IPS-15b (cell line): Measurements from ENCODE around the gene KATNBL1.
"Not testable (repeated sequence)": the region's sequence is repeated elsewhere in the genome, so short reads cannot be mapped to it uniquely, and the experiment has no call there.

ENCODE experiments used
- H3K27me3 ChIP-seq: one replicate; pipeline ENCODE4 v1.6.1; 2013; ENCODE audit warnings: low read length; ENCODE audit not compliant: control insufficient read depth, insufficient read depth
- H3K36me3 ChIP-seq: one replicate; pipeline ENCODE4 v1.6.1; 2013; ENCODE audit warnings: low read length; ENCODE audit not compliant: control insufficient read depth, insufficient read depth
- H3K4me1 ChIP-seq: one replicate; pipeline ENCODE4 v1.6.1; 2013; ENCODE audit warnings: mild to moderate bottlenecking, low read length; ENCODE audit not compliant: control insufficient read depth, insufficient read depth
- H3K4me3 ChIP-seq: one replicate; pipeline ENCODE4 v1.5.1; 2013; ENCODE audit warnings: low read depth, low read length
- H3K9ac ChIP-seq: one replicate; pipeline ENCODE4 v1.6.1; 2013; ENCODE audit warnings: low read depth, mild to moderate bottlenecking, low read length
- H3K9me3 ChIP-seq: one replicate; pipeline ENCODE4 v1.6.1; 2013; ENCODE audit warnings: mild to moderate bottlenecking, low read length; ENCODE audit not compliant: control insufficient read depth, insufficient read depth

The KATNBL1 gene

GRCh38 chr15:34132881-34133280, 77.0 kb downstream of the KATNBL1 start:
- no peak overlapping the region for H3K9ac ChIP-seq
- no peaks in the 10 kb centered on the region for H3K27me3 ChIP-seq
- no peaks in the 10 kb centered on the region for H3K36me3 ChIP-seq
- no peaks in the 10 kb centered on the region for H3K9me3 ChIP-seq
- H3K4me3 ChIP-seq = no peak overlapping the region
- H3K4me1 ChIP-seq = no peaks in the 10 kb centered on the region

DNA sequence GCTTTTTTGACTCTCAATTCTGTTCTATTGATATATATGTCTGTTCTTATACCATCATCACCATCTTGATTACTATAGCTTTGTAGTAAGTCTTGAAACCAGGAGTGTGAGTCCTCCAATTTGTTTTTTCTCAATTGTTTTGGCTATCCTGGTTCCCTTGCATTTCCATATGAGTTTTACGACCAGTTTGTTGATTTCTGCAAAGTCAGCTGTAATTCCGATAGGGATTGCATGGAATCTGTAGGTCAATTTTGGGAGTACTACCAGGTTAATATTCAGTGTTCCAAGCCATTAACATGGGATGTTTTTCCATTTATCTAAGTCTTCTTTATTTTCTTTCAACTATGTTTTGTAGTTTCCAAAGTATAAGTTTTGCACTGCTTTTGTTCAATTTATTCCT, 81.0 kb downstream of the KATNBL1 start:
- Histone ChIP-seq H3K36me3 (no peaks in the 10 kb centered on the region), H3K9ac (no peak overlapping the region), H3K4me3 (no peak overlapping the region), H3K4me1 (no peaks in the 10 kb centered on the region), H3K27me3 (no peaks in the 10 kb centered on the region), H3K9me3 (no peaks in the 10 kb centered on the region)

DNA sequence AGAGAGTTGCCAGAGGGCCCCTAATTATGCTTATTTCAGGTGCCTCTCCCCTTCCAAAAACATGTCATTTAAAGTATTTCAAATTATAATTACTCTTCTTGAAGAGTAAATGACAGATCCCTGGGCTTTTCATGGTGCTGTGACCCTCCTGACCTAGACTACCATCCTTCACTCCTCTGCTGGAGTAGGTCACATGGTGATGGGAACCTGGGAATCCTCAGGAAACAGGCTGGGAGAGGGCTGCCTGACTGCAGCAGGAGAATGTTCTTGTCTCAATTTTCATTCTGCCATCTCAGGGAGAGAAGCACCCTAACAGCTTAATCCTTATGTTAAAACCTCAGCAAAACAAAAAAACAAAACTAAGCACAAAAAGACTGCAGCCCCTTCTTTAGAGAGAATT, 83.4 kb downstream of the KATNBL1 start:
- Histone ChIP-seq H3K4me1 (no peaks in the 10 kb centered on the region), H3K27me3 (no peaks in the 10 kb centered on the region), H3K9ac (no peak overlapping the region), H3K36me3 (no peaks in the 10 kb centered on the region), H3K9me3 (no peaks in the 10 kb centered on the region), H3K4me3 (no peak overlapping the region)

DNA sequence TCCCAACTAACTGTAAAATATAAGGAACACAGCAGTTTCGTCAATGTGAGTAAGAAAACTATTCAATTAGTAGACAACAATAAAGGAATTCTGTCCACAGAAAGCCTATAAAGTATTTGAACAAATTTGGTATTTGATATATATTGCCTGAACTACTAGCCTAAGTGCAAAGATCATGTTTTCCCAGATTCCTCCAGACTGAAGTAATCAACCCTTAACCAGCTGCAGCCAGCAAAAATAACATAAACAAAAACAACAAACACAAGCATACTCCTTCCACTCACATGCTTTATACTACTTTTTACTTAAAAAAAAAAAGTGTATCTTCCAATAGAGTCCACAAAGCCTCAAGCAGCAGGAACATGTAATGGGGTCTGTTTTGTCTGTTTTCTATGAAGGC, 84.0 kb downstream of the KATNBL1 start:
- H3K9ac ChIP-seq = no peak overlapping the region
- H3K9me3 ChIP-seq = no peaks in the 10 kb centered on the region
- no peaks in the 10 kb centered on the region for H3K36me3 ChIP-seq
- H3K4me1 ChIP-seq = no peaks in the 10 kb centered on the region
- no peak overlapping the region for H3K4me3 ChIP-seq
- no peaks in the 10 kb centered on the region for H3K27me3 ChIP-seq

DNA sequence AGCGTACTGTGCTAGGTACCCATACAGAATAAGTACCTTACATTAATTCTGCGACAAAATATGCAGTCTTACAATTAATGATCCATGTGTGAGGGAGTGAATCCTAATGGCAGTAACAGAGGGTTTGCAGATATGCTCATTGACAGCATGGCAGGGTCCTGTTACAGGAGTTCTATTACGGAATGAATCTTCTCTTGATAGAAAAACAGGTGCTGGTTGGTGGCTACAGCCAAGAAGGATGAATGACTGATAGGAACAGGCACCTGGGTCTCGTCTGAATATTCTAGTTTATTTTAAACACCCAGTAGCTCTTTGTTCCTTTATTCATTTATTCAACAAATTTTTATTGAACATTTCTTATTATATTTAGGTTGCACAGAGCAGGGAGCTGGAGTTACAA, 85.2 kb downstream of the KATNBL1 start:
- no peaks in the 10 kb centered on the region for H3K4me1 ChIP-seq

GRCh38 chr15:34122771-34123183, 87.1 kb downstream of the KATNBL1 start:
- Histone ChIP-seq H3K36me3 (no peaks in the 10 kb centered on the region), H3K9ac (no peak overlapping the region), H3K4me3 (no peak overlapping the region), H3K9me3 (no peaks in the 10 kb centered on the region), H3K27me3 (no peaks in the 10 kb centered on the region), H3K4me1 (no peaks in the 10 kb centered on the region)

More for the DNA sequence above, 85.2 kb downstream of the KATNBL1 start:
- Histone ChIP-seq H3K9ac (no peak overlapping the region), H3K4me3 (no peak overlapping the region), H3K27me3 (no peaks in the 10 kb centered on the region), H3K36me3 (no peaks in the 10 kb centered on the region), H3K9me3 (no peaks in the 10 kb centered on the region)

GRCh38 chr15:34121786-34122185, 88.1 kb downstream of the KATNBL1 start:
- not testable (repeated sequence) for H3K4me3 ChIP-seq, H3K9me3 ChIP-seq, H3K27me3 ChIP-seq, H3K9ac ChIP-seq, H3K36me3 ChIP-seq, H3K4me1 ChIP-seq

GRCh38 chr15:34120420-34120819, 89.5 kb downstream of the KATNBL1 start:
- H3K27me3 ChIP-seq, H3K9ac ChIP-seq, H3K4me1 ChIP-seq, H3K36me3 ChIP-seq, H3K9me3 ChIP-seq, H3K4me3 ChIP-seq: not testable (repeated sequence)

- Histone ChIP-seq H3K36me3 (no peaks in the 10 kb centered on the region), H3K4me3 (no peak overlapping the region), H3K27me3 (no peaks in the 10 kb centered on the region), H3K9me3 (no peaks in the 10 kb centered on the region), H3K4me1 (no peaks in the 10 kb centered on the region), H3K9ac (no peak overlapping the region)
These were observed 90.6 kb downstream of the KATNBL1 start for GRCh38 chr15:34119291-34119690.

DNA sequence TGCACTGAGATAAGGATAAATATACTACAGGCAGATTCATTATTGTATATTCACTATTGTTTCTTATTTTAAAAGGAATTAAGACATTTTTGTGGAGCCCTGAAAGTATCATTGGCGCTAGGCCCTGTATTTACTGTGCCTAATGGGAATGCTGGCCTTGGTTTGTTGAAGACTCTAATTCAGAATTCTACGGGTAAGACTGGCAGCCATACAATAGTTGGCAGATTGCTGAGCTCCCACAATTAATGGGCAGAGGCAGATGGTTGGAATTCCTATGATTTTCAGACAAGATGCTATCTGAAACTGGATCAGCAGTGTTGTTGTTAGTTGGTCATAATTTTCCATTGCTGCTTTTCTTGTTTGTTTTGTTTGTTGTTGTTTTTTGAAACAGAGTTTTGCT, 93.3 kb downstream of the KATNBL1 start:
- H3K4me3 ChIP-seq = no peak overlapping the region
- no peak overlapping the region for H3K9ac ChIP-seq
- no peaks in the 10 kb centered on the region for H3K4me1 ChIP-seq

GRCh38 chr15:34114739-34115138, 95.2 kb downstream of the KATNBL1 start:
- Histone ChIP-seq H3K27me3 (no peaks in the 10 kb centered on the region), H3K36me3 (no peaks in the 10 kb centered on the region), H3K9me3 (no peaks in the 10 kb centered on the region), H3K4me3 (no peak overlapping the region), H3K4me1 (no peaks in the 10 kb centered on the region), H3K9ac (no peak overlapping the region)

More for the DNA sequence above, 93.3 kb downstream of the KATNBL1 start:
- no peaks in the 10 kb centered on the region for H3K27me3 ChIP-seq
- H3K36me3 ChIP-seq = no peaks in the 10 kb centered on the region
- no peaks in the 10 kb centered on the region for H3K9me3 ChIP-seq

DNA sequence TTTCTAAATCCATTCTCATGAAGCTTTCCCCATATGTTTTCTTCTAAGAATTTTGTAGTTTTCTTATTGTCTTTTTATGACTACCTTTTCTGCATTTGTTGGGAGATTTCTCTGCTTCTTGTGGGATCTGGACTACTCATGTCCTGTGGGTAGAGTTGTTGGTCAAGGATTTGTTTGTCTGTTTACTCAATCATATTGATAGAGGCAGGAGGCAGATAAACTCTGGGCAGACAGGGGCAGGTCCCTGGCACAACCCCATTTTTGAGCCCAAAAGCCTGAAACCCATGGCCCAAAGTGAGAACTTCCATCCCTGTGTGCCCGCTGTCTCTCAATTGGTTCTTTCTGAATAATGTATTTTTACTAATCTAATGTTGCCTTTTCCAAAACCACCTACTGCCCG, 95.7 kb downstream of the KATNBL1 start:
- Histone ChIP-seq H3K4me3 (no peak overlapping the region), H3K36me3 (no peaks in the 10 kb centered on the region), H3K9me3 (no peaks in the 10 kb centered on the region), H3K27me3 (no peaks in the 10 kb centered on the region), H3K9ac (no peak overlapping the region), H3K4me1 (no peaks in the 10 kb centered on the region)

DNA sequence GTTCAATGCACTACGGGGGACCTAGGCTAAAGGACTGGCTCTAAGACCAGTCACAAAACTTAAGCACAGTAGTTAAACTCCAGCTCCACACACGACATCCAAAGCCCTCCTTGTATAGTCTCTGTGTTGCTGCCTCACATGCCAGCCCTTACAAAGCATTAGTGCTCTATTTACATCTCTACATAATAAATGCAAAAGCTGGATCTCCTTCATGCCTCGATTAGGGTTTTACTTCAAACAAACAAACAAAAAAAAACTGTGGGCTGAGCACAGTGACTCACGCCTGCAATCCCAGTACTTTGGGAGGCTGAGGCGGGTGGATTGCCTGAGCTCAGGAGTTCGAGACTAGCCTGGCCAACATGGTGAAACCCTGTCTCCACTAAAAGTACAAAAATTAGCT, 98.4 kb downstream of the KATNBL1 start:
- no peaks in the 10 kb centered on the region for H3K4me1 ChIP-seq
- H3K27me3 ChIP-seq = no peaks in the 10 kb centered on the region
- H3K36me3 ChIP-seq = no peaks in the 10 kb centered on the region
- H3K4me3 ChIP-seq = no peak overlapping the region
- H3K9me3 ChIP-seq = no peaks in the 10 kb centered on the region
- H3K9ac ChIP-seq = no peak overlapping the region
